HEK293 (cell line): ENCODE measurements around the gene TNIP1.

Source experiments
- CTCF ChIA-PET: fragments of 350-600 bp; formaldehyde crosslinking; extraction: SDS; loops from one replicate; lab custom pipeline; 2021; ENCODE audit warnings: antibody characterized with exemption; lab: Yijun Ruan, JAX
- POLR2A ChIA-PET: fragments of 300-600 bp; formaldehyde crosslinking; extraction: SDS; loops from one replicate; lab custom pipeline; 2020; ENCODE audit warnings: antibody characterized with exemption, inconsistent platforms; lab: Yijun Ruan, JAX
- H3K27ac ChIP-seq: fragments of 200-500 bp; sonication (Bioruptor generic); 2 replicates; pipeline ENCODE4 v1.5.1; 2014; ENCODE audit warnings: low read depth, low read length, control low read depth, inconsistent platforms; ENCODE audit errors: extremely low read depth
- H3K36me3 ChIP-seq, 2 experiments: fragments of 200-500 bp in 1 of 2; sonication (Bioruptor generic) in 1 of 2; 1 replicate in 1 of 2; 2 replicates in 1 of 2; pipeline ENCODE4 v1.5.1; 2014 to 2017; ENCODE audit warnings: inconsistent platforms in 2 of 2, low read length in 2 of 2; ENCODE audit not compliant: control insufficient read depth in 2 of 2, insufficient read depth in 1 of 2
- H3K4me1 ChIP-seq: fragments of 200-500 bp; sonication (Bioruptor generic); 2 replicates; pipeline ENCODE4 v1.5.1; 2014; ENCODE audit warnings: mild to moderate bottlenecking, low read length, inconsistent platforms; ENCODE audit not compliant: control insufficient read depth, insufficient read depth
- H3K4me3 ChIP-seq: 2 replicates; pipeline ENCODE4 v1.5.1; 2011; ENCODE audit warnings: low read depth, mild to moderate bottlenecking, control low read depth, low read length, moderate library complexity
- H3K9me3 ChIP-seq: fragments of 200-500 bp; sonication (Bioruptor generic); 2 replicates; pipeline ENCODE4 v1.5.1; 2014; ENCODE audit warnings: low read depth, low read length, inconsistent platforms; ENCODE audit not compliant: control insufficient read depth, insufficient read depth
- BCL11B ChIP-seq: fragments of 450-650 bp; formaldehyde crosslinking; IDR thresholded peaks from 2 replicates; pipeline ENCODE4 v1.5.1; 2016; ENCODE audit warnings: low read depth, missing biosample characterization, missing genetic modification characterization
- KLF1 ChIP-seq: fragments of 450-650 bp; formaldehyde crosslinking; IDR thresholded peaks from 2 replicates; pipeline ENCODE4 v1.5.1; 2016; ENCODE audit warnings: missing biosample characterization, missing genetic modification characterization
- KLF10 ChIP-seq: fragments of 450-650 bp; IDR thresholded peaks from 2 replicates; pipeline ENCODE4 v1.5.1; 2018; ENCODE audit warnings: missing biosample characterization, mild to moderate bottlenecking, missing genetic modification characterization
- MEIS1 ChIP-seq: sonication (generic); formaldehyde crosslinking; IDR thresholded peaks from 2 replicates; pipeline ENCODE4 v1.8.1; 2022; ENCODE audit warnings: missing genetic modification reagents, mild to moderate bottlenecking, borderline replicate concordance
- OVOL3 ChIP-seq: fragments of 450-650 bp; formaldehyde crosslinking; IDR thresholded peaks from 2 replicates; pipeline ENCODE4 v1.5.1; 2016; ENCODE audit warnings: missing biosample characterization, missing genetic modification characterization
- WT1 ChIP-seq: fragments of 450-650 bp; formaldehyde crosslinking; IDR thresholded peaks from 2 replicates; pipeline ENCODE4 v1.5.1; 2016; ENCODE audit warnings: missing biosample characterization, missing genetic modification characterization
- YY2 ChIP-seq: fragments of 450-650 bp; formaldehyde crosslinking; IDR thresholded peaks from 2 replicates; pipeline ENCODE4 v1.5.1; 2016; ENCODE audit warnings: missing biosample characterization, missing genetic modification characterization
- ZBTB1 ChIP-seq: fragments of 450-650 bp; formaldehyde crosslinking; IDR thresholded peaks from 2 replicates; pipeline ENCODE4 v1.5.1; 2016; ENCODE audit warnings: missing biosample characterization, missing genetic modification characterization
- ZIC2 ChIP-seq: fragments of 450-650 bp; formaldehyde crosslinking; IDR thresholded peaks from 2 replicates; pipeline ENCODE4 v1.5.1; 2016; ENCODE audit warnings: missing biosample characterization, missing genetic modification characterization
- ZNF121 ChIP-seq: fragments of 450-650 bp; formaldehyde crosslinking; IDR thresholded peaks from 2 replicates; pipeline ENCODE4 v1.5.1; 2016; ENCODE audit warnings: missing biosample characterization, missing genetic modification characterization
- ZNF426 ChIP-seq: fragments of 450-650 bp; formaldehyde crosslinking; IDR thresholded peaks from 2 replicates; pipeline ENCODE4 v1.5.1; 2017; ENCODE audit warnings: missing biosample characterization, missing genetic modification characterization, mild to moderate bottlenecking, inconsistent platforms, moderate library complexity
- ZNF747 ChIP-seq: fragments of 450-650 bp; formaldehyde crosslinking; IDR thresholded peaks from 2 replicates; pipeline ENCODE4 v1.5.1; 2016; ENCODE audit warnings: missing biosample characterization, missing genetic modification characterization
- ZNF777 ChIP-seq: fragments of 450-650 bp; formaldehyde crosslinking; IDR thresholded peaks from 2 replicates; pipeline ENCODE4 v1.5.1; 2017; ENCODE audit warnings: missing biosample characterization, missing genetic modification characterization, borderline replicate concordance
- ZNF791 ChIP-seq: fragments of 450-650 bp; formaldehyde crosslinking; IDR thresholded peaks from 2 replicates; pipeline ENCODE4 v1.5.1; 2016; ENCODE audit warnings: missing biosample characterization, missing genetic modification characterization
- ZNF792 ChIP-seq: fragments of 450-650 bp; formaldehyde crosslinking; IDR thresholded peaks from 2 replicates; pipeline ENCODE4 v1.5.1; 2016; ENCODE audit warnings: missing biosample characterization, missing genetic modification characterization
- TF ChIP-seq, protein P1 (sequence below): fragments of 450-650 bp; formaldehyde crosslinking; IDR thresholded peaks from 2 replicates; pipeline ENCODE4 v1.5.1; 2017; ENCODE audit warnings: missing biosample characterization, missing genetic modification characterization
- TF ChIP-seq, protein P2 (sequence below): fragments of 450-650 bp; formaldehyde crosslinking; IDR thresholded peaks from 2 replicates; pipeline ENCODE4 v1.5.1; 2016; ENCODE audit warnings: missing biosample characterization, missing genetic modification characterization
- TF ChIP-seq, protein P3 (sequence below): fragments of 450-650 bp; formaldehyde crosslinking; IDR thresholded peaks from 2 replicates; pipeline ENCODE4 v1.5.1; 2016; ENCODE audit warnings: missing biosample characterization, missing genetic modification characterization
- TF ChIP-seq, protein P4 (sequence below): fragments of 450-650 bp; formaldehyde crosslinking; conservative IDR thresholded peaks from 2 replicates; pipeline ENCODE4 v1.5.1; 2016; ENCODE audit warnings: low read depth, missing biosample characterization, missing genetic modification characterization

The TNIP1 gene

DNA sequence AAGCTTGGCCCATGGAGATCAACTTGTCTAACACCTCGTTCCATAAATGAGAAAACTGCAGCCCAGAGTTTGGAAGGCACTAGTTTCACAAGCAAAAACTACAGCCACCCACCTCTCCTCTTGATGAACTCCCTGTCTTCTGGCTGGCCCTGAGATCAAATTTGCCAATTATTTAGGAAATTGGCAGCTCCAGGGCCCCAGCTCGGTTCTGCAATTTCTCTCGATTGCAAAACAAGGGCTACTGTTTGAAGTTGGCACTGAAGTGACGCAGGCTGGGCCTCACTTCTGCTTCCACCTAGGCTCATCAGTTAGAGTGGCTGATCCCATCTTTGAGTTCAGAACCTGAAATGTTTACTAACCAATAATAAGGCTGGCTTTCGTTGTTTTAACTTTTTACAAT, 64.1 kb downstream of the TNIP1 start (continued):
- TF ChIP-seq ZIC2 (no peak), ZNF792 (tag by site-specific recombination) (no peak)

DNA sequence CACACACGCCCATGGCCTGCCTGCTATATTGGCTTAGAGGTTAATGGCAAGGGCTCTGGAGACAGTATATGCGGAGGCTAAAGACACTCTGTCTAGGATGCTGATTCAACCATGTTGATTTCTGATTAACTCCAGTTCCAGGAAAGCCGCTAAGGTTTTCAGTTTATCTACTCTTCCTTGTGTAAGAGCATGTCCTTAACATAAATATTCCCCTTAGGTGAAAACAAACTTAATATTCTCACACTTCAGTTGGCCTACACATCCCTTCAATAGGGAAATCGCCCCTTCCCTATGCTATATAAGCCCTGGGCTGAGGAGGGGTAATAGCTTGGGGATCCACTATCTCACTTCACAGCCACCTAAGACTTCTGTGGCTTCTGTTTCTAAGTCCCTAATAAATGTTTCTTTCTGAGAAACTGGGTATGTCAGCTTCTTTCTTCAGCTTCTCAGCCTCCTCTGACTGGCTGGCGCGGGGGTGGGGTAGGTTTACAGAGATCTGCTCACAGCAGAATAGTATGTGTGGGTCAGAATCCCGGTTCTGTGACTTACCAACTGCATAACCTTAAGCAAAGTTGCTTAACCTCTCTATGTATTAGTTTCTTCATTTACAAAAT, 64.8 kb downstream of the TNIP1 start:
- Histone ChIP-seq H3K9me3 (no peaks in the 10 kb centered on the region), H3K36me3 (no peaks in the 10 kb centered on the region), H3K27ac (no peak overlapping the region), H3K4me3 (no peak overlapping the region), H3K4me1 (no peaks in the 10 kb centered on the region)
- POLR2A ChIA-PET = no interaction called here
- CTCF ChIA-PET = no interaction called here
- TF ChIP-seq ZBTB1 = no peak
- TF ChIP-seq MEIS1 (CRISPR knock-in tag) = no peak
- no peak for TF ChIP-seq ZNF777 (tag by site-specific recombination)
- no peak for TF ChIP-seq ZNF747
- TF ChIP-seq, protein P1, sequence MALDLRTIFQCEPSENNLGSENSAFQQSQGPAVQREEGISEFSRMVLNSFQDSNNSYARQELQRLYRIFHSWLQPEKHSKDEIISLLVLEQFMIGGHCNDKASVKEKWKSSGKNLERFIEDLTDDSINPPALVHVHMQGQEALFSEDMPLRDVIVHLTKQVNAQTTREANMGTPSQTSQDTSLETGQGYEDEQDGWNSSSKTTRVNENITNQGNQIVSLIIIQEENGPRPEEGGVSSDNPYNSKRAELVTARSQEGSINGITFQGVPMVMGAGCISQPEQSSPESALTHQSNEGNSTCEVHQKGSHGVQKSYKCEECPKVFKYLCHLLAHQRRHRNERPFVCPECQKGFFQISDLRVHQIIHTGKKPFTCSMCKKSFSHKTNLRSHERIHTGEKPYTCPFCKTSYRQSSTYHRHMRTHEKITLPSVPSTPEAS = no peak
- TF ChIP-seq, protein P2, sequence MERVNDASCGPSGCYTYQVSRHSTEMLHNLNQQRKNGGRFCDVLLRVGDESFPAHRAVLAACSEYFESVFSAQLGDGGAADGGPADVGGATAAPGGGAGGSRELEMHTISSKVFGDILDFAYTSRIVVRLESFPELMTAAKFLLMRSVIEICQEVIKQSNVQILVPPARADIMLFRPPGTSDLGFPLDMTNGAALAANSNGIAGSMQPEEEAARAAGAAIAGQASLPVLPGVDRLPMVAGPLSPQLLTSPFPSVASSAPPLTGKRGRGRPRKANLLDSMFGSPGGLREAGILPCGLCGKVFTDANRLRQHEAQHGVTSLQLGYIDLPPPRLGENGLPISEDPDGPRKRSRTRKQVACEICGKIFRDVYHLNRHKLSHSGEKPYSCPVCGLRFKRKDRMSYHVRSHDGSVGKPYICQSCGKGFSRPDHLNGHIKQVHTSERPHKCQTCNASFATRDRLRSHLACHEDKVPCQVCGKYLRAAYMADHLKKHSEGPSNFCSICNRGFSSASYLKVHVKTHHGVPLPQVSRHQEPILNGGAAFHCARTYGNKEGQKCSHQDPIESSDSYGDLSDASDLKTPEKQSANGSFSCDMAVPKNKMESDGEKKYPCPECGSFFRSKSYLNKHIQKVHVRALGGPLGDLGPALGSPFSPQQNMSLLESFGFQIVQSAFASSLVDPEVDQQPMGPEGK (tag by site-specific recombination) = no peak

DNA sequence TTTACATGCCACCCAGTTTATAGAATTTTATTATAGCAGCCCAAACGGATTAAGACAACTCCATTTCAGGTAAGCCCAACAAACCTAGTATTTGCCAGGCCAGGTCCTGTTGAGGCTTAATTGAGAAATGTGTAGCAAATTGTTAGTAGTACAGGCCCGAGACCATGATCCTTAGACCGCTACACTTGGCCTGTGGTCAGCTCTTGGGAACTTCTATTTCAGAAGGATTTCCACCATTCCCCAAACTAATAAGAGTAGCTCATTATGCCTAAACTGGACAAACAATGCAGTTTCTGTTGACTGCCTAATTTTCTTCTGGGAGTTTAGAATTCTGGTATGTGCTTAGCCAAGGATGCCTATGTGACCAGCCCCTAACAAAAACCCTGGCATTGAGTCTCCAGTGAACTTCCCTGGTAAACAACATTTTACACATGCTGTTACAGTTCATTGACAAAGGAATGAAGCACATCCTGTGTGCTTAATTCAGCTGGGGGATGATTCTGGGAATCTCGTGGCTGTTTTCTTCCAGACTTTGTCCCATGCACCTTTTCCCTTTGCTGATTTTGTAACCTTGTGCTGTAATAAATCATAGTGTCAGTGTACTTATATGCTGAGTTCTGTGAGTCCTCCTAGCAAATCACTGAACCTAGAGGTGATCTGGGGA, 66.0 kb downstream of the TNIP1 start:
- Histone ChIP-seq H3K4me3 (no peak overlapping the region), H3K36me3 (no peaks in the 10 kb centered on the region), H3K27ac (no peak overlapping the region), H3K4me1 (no peaks in the 10 kb centered on the region), H3K9me3 (no peaks in the 10 kb centered on the region)
- ChIA-PET POLR2A (no interaction called here), CTCF (no interaction called here)
- no peak for TF ChIP-seq BCL11B
- TF ChIP-seq ZNF121 = no peak
- TF ChIP-seq, protein P3, sequence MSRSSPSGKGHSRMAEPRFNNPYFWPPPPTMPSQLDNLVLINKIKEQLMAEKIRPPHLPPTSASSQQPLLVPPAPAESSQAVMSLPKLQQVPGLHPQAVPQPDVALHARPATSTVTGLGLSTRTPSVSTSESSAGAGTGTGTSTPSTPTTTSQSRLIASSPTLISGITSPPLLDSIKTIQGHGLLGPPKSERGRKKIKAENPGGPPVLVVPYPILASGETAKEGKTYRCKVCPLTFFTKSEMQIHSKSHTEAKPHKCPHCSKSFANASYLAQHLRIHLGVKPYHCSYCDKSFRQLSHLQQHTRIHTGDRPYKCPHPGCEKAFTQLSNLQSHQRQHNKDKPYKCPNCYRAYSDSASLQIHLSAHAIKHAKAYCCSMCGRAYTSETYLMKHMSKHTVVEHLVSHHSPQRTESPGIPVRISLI = no peak
- TF ChIP-seq ZNF791 (tag by site-specific recombination) = no peak
- no peak for TF ChIP-seq WT1 (tag by site-specific recombination)
- TF ChIP-seq KLF1 = no peak
- TF ChIP-seq OVOL3 = no peak
- no peak for TF ChIP-seq YY2 (tag by site-specific recombination)
- no peak for TF ChIP-seq KLF10 (tag by site-specific recombination)
- TF ChIP-seq, protein P4, sequence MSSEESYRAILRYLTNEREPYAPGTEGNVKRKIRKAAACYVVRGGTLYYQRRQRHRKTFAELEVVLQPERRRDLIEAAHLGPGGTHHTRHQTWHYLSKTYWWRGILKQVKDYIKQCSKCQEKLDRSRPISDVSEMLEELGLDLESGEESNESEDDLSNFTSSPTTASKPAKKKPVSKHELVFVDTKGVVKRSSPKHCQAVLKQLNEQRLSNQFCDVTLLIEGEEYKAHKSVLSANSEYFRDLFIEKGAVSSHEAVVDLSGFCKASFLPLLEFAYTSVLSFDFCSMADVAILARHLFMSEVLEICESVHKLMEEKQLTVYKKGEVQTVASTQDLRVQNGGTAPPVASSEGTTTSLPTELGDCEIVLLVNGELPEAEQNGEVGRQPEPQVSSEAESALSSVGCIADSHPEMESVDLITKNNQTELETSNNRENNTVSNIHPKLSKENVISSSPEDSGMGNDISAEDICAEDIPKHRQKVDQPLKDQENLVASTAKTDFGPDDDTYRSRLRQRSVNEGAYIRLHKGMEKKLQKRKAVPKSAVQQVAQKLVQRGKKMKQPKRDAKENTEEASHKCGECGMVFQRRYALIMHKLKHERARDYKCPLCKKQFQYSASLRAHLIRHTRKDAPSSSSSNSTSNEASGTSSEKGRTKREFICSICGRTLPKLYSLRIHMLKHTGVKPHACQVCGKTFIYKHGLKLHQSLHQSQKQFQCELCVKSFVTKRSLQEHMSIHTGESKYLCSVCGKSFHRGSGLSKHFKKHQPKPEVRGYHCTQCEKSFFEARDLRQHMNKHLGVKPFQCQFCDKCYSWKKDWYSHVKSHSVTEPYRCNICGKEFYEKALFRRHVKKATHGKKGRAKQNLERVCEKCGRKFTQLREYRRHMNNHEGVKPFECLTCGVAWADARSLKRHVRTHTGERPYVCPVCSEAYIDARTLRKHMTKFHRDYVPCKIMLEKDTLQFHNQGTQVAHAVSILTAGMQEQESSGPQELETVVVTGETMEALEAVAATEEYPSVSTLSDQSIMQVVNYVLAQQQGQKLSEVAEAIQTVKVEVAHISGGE (tag by site-specific recombination) = no peak
- TF ChIP-seq ZNF426 (tag by site-specific recombination) = no peak
